H1 (cell line): Measurements from ENCODE around the gene ENOPH1. TPM values are rescaled to one million over a fixed set of nuclear protein-coding genes. Genes with fewer than 3 reads are reported as not detected.

Experiments
- ATF3 ChIP-seq: IDR thresholded peaks from 2 replicates; pipeline ENCODE4 v1.6.1; 2011; ENCODE audit warnings: low read depth, mild to moderate bottlenecking, low read length; ENCODE audit not compliant: insufficient read depth
- KDM1A ChIP-seq: fragments of 200-600, 300-600 bp; sonication (generic); IDR thresholded peaks from 2 replicates; pipeline ENCODE4 v1.7.1; 2016; ENCODE audit warnings: mild to moderate bottlenecking, low read length, borderline replicate concordance
- RAD21 ChIP-seq, 2 experiments: IDR thresholded peaks in 1 of 2; conservative IDR thresholded peaks in 1 of 2; 2 replicates each; pipeline ENCODE4 v1.6.1; 2011; ENCODE audit warnings: low read depth in 2 of 2, low read length in 2 of 2, improper control_type of control experiment in 1 of 2, inconsistent platforms in 1 of 2, mild to moderate bottlenecking in 1 of 2, moderate library complexity in 1 of 2
- polyA plus RNA-seq, 7 experiments: library from polyadenylated mRNA; depleted of rRNA in 3 of 7; stranded (reverse) in 5 of 7; unstranded in 2 of 7; fragments of >200 nt in 5 of 7; fragments of 200-250 nt in 2 of 7; gene quantifications; 1 replicate in 5 of 7; 2 replicates in 1 of 7; 4 replicates in 1 of 7; pipeline versions ENCODE4 v1.2.1 to v1.2.3, GENCODE V29; 2011 to 2013; ENCODE audit warnings: missing spikeins in 2 of 7, mixed read lengths in 2 of 7
- total RNA-seq: library from RNA; stranded (reverse); fragmentation: NEBNext Ultra II Directional; extraction: Animal tissue kit (Norgen Biotek cat#: 25700); gene quantifications from 2 replicates; pipeline ENCODE4 v1.2.1, GENCODE V29; 2021

ENOPH1 gene
- total and polyA plus RNA-seq, 2 of the 8 experiments (the other 6 are each of a cell fraction or from before 2014, with no cell fraction given): 25.1 to 89.3 TPM

- TF ChIP-seq RAD21 (IDR thresholded peaks at IDR 0.05 in 1 of 2, conservative IDR thresholded peaks at IDR 0.05 in 1 of 2; ENCODE audit: low read depth in 2 of 2, low read length in 2 of 2) (no peak), KDM1A (no peak), ATF3 (no peak)
Observed at GRCh38 chr4:82501154-82501442, 70.7 kb downstream of the ENOPH1 start (continued).
